Stomach (tissue), 4 donors: ENCODE data around the gene DOC2B.

Source experiments
- EP300 ChIP-seq: sonication (generic); formaldehyde crosslinking; IDR thresholded peaks from one replicate; pipeline ENCODE4 v1.6.1; 2017; ENCODE audit warnings: antibody characterized with exemption
- POLR2A ChIP-seq, 4 donors: fragments of 450-650 bp; IDR thresholded peaks; one replicate each; pipeline ENCODE4 v1.6.1; 2016; ENCODE audit warnings: antibody characterized with exemption in 4 of 4, control low read depth in 2 of 4, mild to moderate bottlenecking in 1 of 4, moderate library complexity in 1 of 4
- TF ChIP-seq, protein P1 (sequence below), 7 experiments: fragments of 450-650 bp in 4 of 7; fragments of 200-600 bp in 3 of 7; sonication (generic) in 3 of 7; IDR thresholded peaks; one replicate each; pipeline ENCODE4 v1.5.1; 2016 to 2019; ENCODE audit warnings: antibody characterized with exemption in 7 of 7, control low read depth in 2 of 7, mild to moderate bottlenecking in 1 of 7

- TF ChIP-seq EP300 (no peak), POLR2A (IDR thresholded peaks at IDR 0.05) (no peak)
- TF ChIP-seq, protein P1, sequence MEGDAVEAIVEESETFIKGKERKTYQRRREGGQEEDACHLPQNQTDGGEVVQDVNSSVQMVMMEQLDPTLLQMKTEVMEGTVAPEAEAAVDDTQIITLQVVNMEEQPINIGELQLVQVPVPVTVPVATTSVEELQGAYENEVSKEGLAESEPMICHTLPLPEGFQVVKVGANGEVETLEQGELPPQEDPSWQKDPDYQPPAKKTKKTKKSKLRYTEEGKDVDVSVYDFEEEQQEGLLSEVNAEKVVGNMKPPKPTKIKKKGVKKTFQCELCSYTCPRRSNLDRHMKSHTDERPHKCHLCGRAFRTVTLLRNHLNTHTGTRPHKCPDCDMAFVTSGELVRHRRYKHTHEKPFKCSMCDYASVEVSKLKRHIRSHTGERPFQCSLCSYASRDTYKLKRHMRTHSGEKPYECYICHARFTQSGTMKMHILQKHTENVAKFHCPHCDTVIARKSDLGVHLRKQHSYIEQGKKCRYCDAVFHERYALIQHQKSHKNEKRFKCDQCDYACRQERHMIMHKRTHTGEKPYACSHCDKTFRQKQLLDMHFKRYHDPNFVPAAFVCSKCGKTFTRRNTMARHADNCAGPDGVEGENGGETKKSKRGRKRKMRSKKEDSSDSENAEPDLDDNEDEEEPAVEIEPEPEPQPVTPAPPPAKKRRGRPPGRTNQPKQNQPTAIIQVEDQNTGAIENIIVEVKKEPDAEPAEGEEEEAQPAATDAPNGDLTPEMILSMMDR (IDR thresholded peaks at IDR 0.05) = no peak
Measured at GRCh38 chr17:152860-153420, 28.5 kb downstream of the DOC2B start.
